HG03439 (cell line): ENCODE results near the gene GPD2.
A peak's percentile ranks its signal among the peaks of the same experiment; 100 is the strongest.
"Not testable (repeated sequence)": the region's sequence is repeated elsewhere in the genome, so short reads cannot be mapped to it uniquely, and the experiment has no call there.

ENCODE experiments used
- ATAC-seq: cut with Tn5 transposase; IDR thresholded peaks from one replicate; pipeline ENCODE4 v1.9.1; 2021; ENCODE audit warnings: mild to moderate bottlenecking, moderate library complexity; ENCODE audit not compliant: unreplicated experiment

Gene GPD2

DNA sequence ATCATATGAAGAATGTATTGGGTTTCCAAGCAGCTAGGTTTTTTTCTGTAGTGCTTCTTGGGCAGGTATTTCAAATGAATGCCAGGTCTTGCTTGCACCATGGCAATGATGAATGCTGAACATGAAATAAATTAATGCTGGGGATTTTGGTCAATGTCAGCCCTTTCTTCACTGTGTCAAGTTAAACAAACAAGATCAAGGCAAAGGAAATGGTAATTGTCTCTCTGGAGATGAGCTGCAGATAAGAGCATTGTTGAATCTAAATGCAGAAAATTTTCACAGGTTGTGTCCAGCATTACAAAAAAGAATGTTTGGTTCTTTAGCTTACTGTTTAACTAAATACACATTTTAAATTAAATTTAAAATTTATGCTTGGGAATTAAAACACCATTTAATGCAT, 144.3 kb downstream of the GPD2 start:
- ATAC-seq = no peak

GRCh38 chr2:156581280-156581679, 145.1 kb downstream of the GPD2 start:
- no peak for ATAC-seq

GRCh38 chr2:156585457-156585856, 149.3 kb downstream of the GPD2 start:
- no peak for ATAC-seq

- ATAC-seq = no peak
Measured at GRCh38 chr2:156586621-156587020, 150.4 kb downstream of the GPD2 start.

DNA sequence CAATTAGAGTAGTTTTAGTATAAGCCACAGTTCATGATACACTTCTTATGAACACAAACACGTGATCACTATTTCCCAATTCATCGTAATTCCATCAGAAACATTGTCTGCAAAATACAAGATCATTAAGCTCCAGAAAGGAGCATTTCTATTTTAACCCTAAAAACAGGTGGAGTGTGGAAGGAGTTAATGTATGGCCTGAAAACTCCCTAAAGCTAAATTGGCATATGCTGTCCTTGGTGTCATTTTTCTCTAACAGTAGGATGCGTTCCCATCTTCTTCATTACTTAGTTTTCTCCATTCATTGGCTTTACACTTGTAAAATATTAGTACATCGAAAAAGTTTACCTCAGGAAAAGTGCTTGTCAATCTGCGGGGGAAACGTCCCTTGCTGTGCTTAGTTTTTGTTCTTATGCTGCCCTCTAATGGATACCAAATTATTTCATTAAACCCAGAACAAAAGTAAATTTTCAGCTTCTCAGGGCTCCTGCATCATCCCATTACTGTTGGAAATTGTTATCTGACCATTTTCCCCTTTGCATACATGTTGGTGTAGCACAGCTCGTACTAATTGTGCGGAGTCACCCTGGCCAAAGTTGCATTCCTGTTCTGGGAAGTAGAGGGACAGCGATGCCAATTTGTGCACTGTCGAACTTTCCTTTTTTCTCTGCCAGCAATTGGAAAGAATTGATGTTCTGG, 153.4 kb downstream of the GPD2 start:
- peak; percentile 77 for ATAC-seq

GRCh38 chr2:156590085-156590739, 154.0 kb downstream of the GPD2 start:
- no peak for ATAC-seq

- no peak for ATAC-seq
Measured at GRCh38 chr2:156592809-156593593, 156.8 kb downstream of the GPD2 start.

DNA sequence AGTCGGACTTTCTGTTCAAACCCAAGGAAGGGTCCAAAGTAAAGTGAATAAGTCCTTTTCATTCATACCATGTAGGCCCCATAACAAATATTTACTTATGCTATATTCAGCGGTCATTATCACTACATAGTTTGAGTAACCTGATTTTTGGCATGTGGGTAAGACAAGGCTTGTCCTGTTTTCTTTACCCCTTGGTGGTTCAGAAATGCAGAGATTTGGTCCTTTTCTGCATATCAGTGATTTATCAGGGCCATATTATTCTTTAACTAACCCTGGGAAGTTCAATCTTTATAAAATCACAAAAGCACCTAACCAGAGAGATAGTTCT, 157.4 kb downstream of the GPD2 start:
- no peak for ATAC-seq

GRCh38 chr2:156598563-156598962, 162.4 kb downstream of the GPD2 start:
- no peak for ATAC-seq

GRCh38 chr2:156600196-156600595, 164.0 kb downstream of the GPD2 start:
- ATAC-seq = no peak

DNA sequence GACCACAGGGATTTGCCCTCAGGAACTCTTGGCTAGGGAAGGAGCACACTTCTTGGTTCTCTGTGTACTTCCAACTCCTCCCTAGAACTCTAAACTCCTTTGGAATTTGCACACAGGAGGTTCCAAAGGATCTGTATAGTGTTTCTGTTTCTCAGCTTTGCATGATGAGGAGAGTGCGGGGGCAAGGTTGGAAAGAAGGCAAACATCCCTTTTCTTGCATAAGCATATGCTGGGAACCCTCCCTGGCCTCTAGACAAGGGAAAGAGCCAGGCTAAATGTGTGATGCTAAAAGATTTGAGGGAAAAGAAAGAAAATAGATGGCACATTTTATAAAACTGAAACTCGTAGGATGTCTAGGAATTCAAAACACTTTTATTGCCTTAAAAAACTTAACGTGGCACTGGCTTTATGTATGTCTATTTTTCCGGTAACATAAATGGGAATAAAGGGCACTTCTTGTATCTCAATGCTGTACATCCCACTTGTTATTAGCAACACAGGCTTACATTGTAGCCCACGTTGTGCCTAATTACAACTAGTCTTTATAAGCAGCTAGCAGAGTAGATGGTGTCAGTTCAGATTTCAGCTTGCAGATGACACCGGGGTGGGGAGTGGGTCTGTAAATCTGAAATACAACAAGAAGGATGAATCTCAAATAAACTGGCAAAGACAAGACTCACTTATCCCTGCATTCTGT, 165.8 kb downstream of the GPD2 start:
- no peak for ATAC-seq

DNA sequence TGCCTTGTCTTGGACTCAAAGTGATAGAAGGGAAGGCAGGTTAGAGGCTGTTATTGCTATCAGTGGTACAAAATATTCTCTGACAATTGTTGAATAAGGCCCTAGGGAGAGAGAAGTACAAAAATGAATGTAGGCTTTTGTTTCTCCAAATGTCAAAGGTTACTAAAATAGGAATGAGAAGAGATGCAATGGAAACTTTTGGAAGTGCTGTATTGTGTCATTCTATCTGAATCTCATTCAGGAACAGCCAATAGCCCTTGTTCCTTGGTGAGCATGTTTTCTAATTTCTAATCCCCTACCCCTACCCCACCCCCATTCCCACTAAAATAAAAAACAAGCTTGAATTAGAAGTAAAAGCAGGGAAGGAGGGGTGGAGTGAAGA, 166.4 kb downstream of the GPD2 start:
- ATAC-seq = no peak

DNA sequence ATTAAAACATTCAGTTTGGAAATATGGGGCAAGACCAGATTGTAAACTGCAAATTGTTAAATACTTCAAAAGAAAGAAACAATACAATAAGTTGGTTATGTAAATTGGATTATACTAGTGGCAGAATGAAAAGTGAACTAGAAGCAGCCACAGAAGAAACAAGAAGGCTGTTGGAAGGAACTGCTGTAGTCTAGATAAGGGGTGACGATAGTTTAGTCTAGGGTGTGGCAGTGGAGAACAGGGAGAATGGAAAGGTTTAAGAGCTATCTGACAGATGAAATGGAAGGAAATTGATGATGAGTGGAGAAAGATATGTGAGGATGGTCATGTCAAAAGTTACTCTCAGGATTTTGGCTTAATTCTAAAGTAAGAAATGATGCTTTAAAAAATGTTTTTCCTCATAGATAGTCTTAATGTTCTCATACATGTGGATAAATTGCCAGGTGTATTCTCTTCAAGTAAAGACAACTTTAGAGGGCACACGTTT, 179.7 kb downstream of the GPD2 start:
- no peak for ATAC-seq

- ATAC-seq = not testable (repeated sequence)
Measured at GRCh38 chr2:156618071-156618470, 181.9 kb downstream of the GPD2 start.

GRCh38 chr2:156619021-156619539, 182.9 kb downstream of the GPD2 start:
- no peak for ATAC-seq

- no peak for ATAC-seq
Measured at GRCh38 chr2:156622491-156622890, 186.3 kb downstream of the GPD2 start.

- ATAC-seq = no peak
Measured at GRCh38 chr2:156625360-156626170, 189.4 kb downstream of the GPD2 start.

GRCh38 chr2:156626931-156627330, 190.8 kb downstream of the GPD2 start:
- no peak for ATAC-seq

GRCh38 chr2:156630579-156631337, 194.6 kb downstream of the GPD2 start:
- no peak for ATAC-seq

- ATAC-seq = no peak
Measured at GRCh38 chr2:156635646-156636045, 199.5 kb downstream of the GPD2 start.
